Astrocyte of the cerebellum (primary cell): ENCODE results near the gene DLX3.

Experiments used
- DNase-seq: peaks from one replicate; pipeline ENCODE4 v3.0.0-alpha.2; 2011; ENCODE audit warnings: low read depth
- H3K4me3 ChIP-seq: 2 replicates; pipeline ENCODE4 v1.5.1; 2011; ENCODE audit warnings: mild to moderate bottlenecking, low read depth, low read length, moderate library complexity
- in situ Hi-C: cut with HindIII; loops from 2 replicates; pipeline ENCODE4 v1.10.0; 2017; ENCODE audit warnings: low sequenced_read_pairs
- TF ChIP-seq, protein P1 (sequence below): IDR thresholded peaks from 2 replicates; pipeline ENCODE4 v1.5.1; 2012; ENCODE audit warnings: low read length, low read depth, moderate library complexity, mild to moderate bottlenecking; ENCODE audit errors: missing control alignments

The DLX3 gene

DNA sequence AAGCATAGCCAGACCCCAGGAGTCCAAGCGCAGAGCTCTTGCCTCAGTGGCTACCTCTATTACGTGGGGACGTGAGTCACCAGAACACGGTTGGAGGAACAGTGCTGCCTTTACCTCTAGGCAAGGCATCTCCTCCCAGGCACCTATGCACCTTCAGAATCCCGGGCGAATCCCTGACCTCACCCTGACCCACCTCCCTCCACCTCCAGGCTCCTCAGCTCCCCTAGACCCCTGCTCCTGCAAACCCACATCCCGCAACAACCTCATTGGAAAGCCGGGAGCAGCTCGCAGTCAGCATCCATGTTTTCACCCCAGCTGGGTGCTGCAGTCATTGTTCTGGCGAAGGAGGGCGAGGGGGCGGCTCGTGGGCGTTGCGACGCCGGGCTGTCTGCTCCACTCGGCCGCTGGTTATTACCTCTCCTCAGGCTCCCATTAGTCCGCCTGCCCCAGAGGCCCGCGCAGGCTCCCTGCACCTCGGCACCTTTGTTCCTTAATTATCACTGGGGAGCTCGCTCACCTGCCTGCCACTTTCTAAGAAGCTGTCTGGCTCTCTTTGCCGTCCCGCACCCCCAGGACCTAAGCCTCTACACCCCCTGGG lies 50.7 kb downstream of the DLX3 start:
- H3K4me3 ChIP-seq: no peak overlapping the region
- in situ Hi-C loops: no loop called here
- no peak for DNase-seq
- TF ChIP-seq, protein P1, sequence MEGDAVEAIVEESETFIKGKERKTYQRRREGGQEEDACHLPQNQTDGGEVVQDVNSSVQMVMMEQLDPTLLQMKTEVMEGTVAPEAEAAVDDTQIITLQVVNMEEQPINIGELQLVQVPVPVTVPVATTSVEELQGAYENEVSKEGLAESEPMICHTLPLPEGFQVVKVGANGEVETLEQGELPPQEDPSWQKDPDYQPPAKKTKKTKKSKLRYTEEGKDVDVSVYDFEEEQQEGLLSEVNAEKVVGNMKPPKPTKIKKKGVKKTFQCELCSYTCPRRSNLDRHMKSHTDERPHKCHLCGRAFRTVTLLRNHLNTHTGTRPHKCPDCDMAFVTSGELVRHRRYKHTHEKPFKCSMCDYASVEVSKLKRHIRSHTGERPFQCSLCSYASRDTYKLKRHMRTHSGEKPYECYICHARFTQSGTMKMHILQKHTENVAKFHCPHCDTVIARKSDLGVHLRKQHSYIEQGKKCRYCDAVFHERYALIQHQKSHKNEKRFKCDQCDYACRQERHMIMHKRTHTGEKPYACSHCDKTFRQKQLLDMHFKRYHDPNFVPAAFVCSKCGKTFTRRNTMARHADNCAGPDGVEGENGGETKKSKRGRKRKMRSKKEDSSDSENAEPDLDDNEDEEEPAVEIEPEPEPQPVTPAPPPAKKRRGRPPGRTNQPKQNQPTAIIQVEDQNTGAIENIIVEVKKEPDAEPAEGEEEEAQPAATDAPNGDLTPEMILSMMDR: no peak

DNA sequence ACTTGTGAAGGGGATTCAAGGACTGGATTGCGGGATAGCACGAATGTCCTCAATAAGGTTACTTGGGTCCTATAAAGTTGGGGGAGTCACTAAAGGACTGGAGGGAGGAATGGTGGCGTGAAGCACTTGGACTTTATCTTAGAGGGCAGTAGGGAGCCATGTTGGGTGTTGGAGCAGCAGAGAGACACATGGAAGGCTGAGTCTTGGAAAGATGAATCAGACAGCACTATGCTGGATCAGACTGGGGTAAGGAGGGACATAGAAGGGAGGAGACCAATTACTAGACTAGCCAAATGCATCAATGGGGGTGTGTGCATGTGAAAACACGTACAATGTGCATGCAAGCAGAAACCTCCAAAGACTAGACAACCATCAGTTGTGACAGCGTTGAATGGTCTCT lies 52.1 kb downstream of the DLX3 start:
- TF ChIP-seq, protein P1: no peak
- no peak for DNase-seq

DNA sequence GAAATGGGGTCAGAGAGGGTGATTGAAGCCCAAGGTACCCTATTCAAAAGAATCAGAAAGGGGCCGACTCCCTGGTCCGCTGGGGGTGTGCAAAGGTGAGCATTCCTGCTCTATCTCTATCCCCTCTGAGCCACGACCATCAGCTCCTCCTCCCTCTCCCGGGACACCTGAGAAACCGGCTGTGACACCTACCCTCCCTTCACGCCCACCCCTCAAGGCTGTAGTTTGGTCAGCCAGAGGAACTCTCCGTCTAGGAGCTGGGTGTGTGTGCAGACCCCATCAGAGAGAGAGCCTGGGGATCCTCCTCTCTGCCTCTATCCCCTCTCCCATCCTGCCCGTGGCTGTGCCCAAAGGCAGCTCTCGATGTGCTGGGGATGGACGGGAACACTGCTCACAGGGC lies 53.6 kb downstream of the DLX3 start:
- in situ Hi-C loops: no loop called here
- no peak overlapping the region for H3K4me3 ChIP-seq
- DNase-seq: no peak
- TF ChIP-seq, protein P1: no peak

More for the DNA sequence above, 52.1 kb downstream of the DLX3 start:
- no peak overlapping the region for H3K4me3 ChIP-seq
- in situ Hi-C loops: no loop called here
